Hematopoietic multipotent progenitor cell treated with erythropoietin and hydrocortisone succinate and interleukin-3 and kit ligand, for 15 days (in vitro differentiated cells): Measurements from ENCODE around the gene THAP9.

Experiments
- DNase-seq: peaks from one replicate; pipeline ENCODE4 v3.0.0-alpha.2; 2015; ENCODE audit warnings: low spot score

The THAP9 gene

GRCh38 chr4:82957045-82957444 lies 56.5 kb downstream of the THAP9 start:
- no peak for DNase-seq

- DNase-seq = no peak
These were observed 65.2 kb downstream of the THAP9 start for GRCh38 chr4:82965763-82966162.

GRCh38 chr4:82968972-82969371 lies 68.4 kb downstream of the THAP9 start:
- no peak for DNase-seq

DNA sequence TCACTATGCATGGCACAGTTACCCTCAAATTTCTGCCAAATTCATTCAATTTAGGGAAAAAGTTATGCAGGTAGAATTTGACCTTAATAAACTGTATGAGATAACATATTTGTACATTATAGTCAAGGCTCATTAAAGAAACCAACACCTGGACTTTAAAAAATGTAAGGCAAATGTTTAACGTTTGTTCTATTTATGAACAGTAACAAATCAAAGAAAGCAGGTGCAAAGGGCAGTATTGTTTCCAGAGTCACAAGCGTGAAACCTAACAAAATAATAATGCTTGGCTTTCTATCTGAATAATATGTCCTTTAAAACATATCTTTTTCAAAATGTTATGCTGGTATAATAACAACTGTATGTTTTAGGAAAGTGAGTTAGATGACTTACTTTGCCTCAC lies 68.9 kb downstream of the THAP9 start:
- no peak for DNase-seq
